Measurements from ENCODE around the gene SAMD14.

GRCh38 chr17:50062293-50063243 lies 67.4 kb downstream of the SAMD14 start:
- no peak for TF ChIP-seq CTCF (conservative IDR thresholded peaks at IDR 0.05; ENCODE audit: low read length)
- TF ChIP-seq EZH2phosphoT487 (IDR thresholded peaks at IDR 0.05; ENCODE audit: borderline replicate concordance, low read depth, low read length): no peak

Measured in OCI-LY7 (cell line).